ENCODE results near the gene BPHL. TPM values are rescaled to one million over a fixed set of nuclear protein-coding genes. Genes with fewer than 3 reads are reported as not detected.
A peak's percentile ranks its signal among the peaks of the same experiment; 100 is the strongest.

BPHL gene
- polyA plus RNA-seq, 1 of the 3 experiments (the other 2 are of a cell fraction) = 21.7 TPM

DNA sequence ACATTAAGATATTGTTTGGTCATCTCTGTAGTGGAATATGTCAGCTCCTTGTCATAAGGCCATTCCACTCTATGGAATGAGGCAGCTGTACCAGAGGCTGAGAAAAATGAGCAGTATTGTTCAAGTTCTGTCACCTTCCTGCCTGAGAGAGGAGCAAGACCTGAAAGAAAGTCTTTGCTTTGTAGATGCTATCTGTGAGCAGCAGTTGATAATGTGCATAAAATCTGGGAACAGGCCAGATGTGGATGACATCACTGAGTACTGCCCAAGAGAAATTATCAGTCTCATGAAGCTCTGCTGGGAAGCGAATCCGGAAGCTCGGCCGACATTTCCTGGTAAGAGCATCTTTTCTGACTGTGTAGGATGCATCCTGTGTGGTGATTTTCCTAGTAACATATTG is 33.4 kb upstream of the BPHL start:
- DNase-seq = peak; percentile 69
- TF ChIP-seq NFIC (IDR thresholded peaks at IDR 0.05; ENCODE audit: borderline replicate concordance) (no peak), CHD2 (IDR thresholded peaks at IDR 0.05; ENCODE audit: low read length, partially characterized antibody) (peak; percentile 35), EP300 (IDR thresholded peaks at IDR 0.05; ENCODE audit: borderline replicate concordance in 1 of 2, low read depth in 1 of 2, low read length in 1 of 2) (0 out of 4 replicates have a peak, but pooled peaks of 1 of the 2 experiments have one; percentile 20), RAD21 (IDR thresholded peaks at IDR 0.05; ENCODE audit: low read length) (0 out of 2 replicates have a peak, but pooled peaks have one; percentile 1), YY1 (IDR thresholded peaks at IDR 0.05; ENCODE audit: low read depth) (no peak), GATA2 (CRISPR knock-in tag; IDR thresholded peaks at IDR 0.05) (peak; percentile 74), ELF1 (IDR thresholded peaks at IDR 0.05) (no peak), RCOR1 (IDR thresholded peaks at IDR 0.05; ENCODE audit: low read length) (0 out of 2 replicates have a peak, but pooled peaks have one; percentile 29)
- CTCF ChIA-PET = interaction anchor here (0.6 to 1.6 kb wide), 6 partner anchors 9 to 132 kb away, joined by 3 to 6 read pairs (median 4); no protein-coding TSS in a partner anchor

DNA sequence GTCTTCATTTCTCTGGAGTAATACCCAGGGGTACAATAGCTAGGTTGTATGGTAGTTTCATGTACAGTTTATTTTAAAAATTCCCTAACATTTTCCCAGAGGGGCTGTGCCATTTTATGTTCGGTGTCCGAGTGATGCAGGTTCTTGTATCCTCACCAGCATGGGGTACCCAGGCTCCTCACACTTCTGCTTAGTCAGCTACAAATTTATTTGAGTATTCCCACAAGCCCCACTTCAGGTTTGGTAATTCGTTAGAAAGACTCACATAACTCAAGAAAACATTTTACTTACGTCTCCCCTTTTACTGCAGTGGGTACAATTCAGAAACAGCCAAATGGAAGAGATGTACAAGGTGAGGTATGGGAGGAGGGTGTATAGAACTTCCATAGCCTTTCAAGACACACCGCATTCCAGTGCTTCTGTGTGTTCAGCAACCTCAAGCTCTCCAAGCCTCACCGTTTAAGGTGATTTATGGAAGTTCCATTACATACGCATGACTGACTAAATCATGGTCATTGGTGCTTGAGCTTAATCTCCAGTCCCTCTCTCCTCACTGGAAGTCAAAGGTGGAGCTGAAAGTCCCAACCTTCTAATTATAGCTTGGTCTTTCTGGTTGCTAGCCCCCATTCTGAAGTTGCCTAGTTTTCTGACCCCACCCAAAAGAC is 32.1 kb upstream of the BPHL start:
- CTCF ChIA-PET = interaction anchor here (0.8 to 1.6 kb wide), 7 partner anchors 10 to 173 kb away, joined by 3 to 5 read pairs (median 3); partner anchors contain the start of genes NQO2 and PSMG4

More for the DNA sequence above, 33.4 kb upstream of the BPHL start:
- H4K20me1 ChIP-seq (ENCODE audit: insufficient read depth) = no peaks in the 10 kb centered on the region
- H3K9ac ChIP-seq = no peak overlapping the region
- no peak overlapping the region for H3K4me2 ChIP-seq
- H3K27ac ChIP-seq (ENCODE audit: low read depth in 2 of 2, low read length in 1 of 2) = peak overlapping the region in 1 of 2 experiments; percentile 86; a peak in 2 of 4 replicates
- peaks cover 8 to 12% of the 10 kb centered on the region in 2 experiments; a peak in 3 of 4 replicates for H3K4me1 ChIP-seq (ENCODE audit: control insufficient read depth in 1 of 2, insufficient read depth in 2 of 2, low read depth in 1 of 2, low read length in 1 of 2)
- no peaks in the 10 kb centered on the region for H3K9me2 ChIP-seq
- peaks cover 3% of the 10 kb centered on the region for H3K79me2 ChIP-seq (ENCODE audit: insufficient read depth)
- no peak overlapping the region for H3K4me3 ChIP-seq (ENCODE audit: low read depth in 2 of 2, low read length in 1 of 2)
- H3F3A ChIP-seq (replicated peaks; ENCODE audit: insufficient read depth) = peaks cover 8% of the 10 kb centered on the region
- H2AFZ ChIP-seq (ENCODE audit: low read depth) = no peak overlapping the region
- H3K9me3 ChIP-seq = no peaks in the 10 kb centered on the region
- 95% methylated on average over 4 of the region's 4 CpGs for WGBS (ENCODE audit: low lambda C conversion rate)
- POLR2A ChIA-PET = interaction anchor here (1.3 kb wide), 1 partner anchor 96 kb away, joined by 3 read pairs; no protein-coding TSS in a partner anchor
- H3K27me3 ChIP-seq (ENCODE audit: insufficient read depth) = no peaks in the 10 kb centered on the region
- peaks cover 29 to 80% of the 10 kb centered on the region in 2 experiments for H3K36me3 ChIP-seq (replicated peaks in 1 of 2; ENCODE audit: control insufficient read depth in 1 of 2, insufficient read depth in 2 of 2, low read length in 1 of 2)

More for the DNA sequence above, 32.1 kb upstream of the BPHL start:
- no peak for DNase-seq
- H3K27ac ChIP-seq (ENCODE audit: low read depth in 2 of 2, low read length in 1 of 2) = no peak overlapping the region
- H3K9me3 ChIP-seq = no peaks in the 10 kb centered on the region
- no peak overlapping the region for H3K9ac ChIP-seq
- no peak overlapping the region for H2AFZ ChIP-seq (ENCODE audit: low read depth)
- POLR2A ChIA-PET = interaction anchor here (1.3 kb wide), 1 partner anchor 98 kb away, joined by 3 read pairs; no protein-coding TSS in a partner anchor
- no peaks in the 10 kb centered on the region for H4K20me1 ChIP-seq (ENCODE audit: insufficient read depth)
- H3K4me2 ChIP-seq = no peak overlapping the region
- peaks cover 20 to 73% of the 10 kb centered on the region in 2 experiments for H3K36me3 ChIP-seq (replicated peaks in 1 of 2; ENCODE audit: control insufficient read depth in 1 of 2, insufficient read depth in 2 of 2, low read length in 1 of 2)
- no peaks in the 10 kb centered on the region for H3K9me2 ChIP-seq
- H3K79me2 ChIP-seq (ENCODE audit: insufficient read depth) = peaks cover 3% of the 10 kb centered on the region
- peaks cover 8% of the 10 kb centered on the region for H3F3A ChIP-seq (replicated peaks; ENCODE audit: insufficient read depth)
- H3K27me3 ChIP-seq (ENCODE audit: insufficient read depth) = no peaks in the 10 kb centered on the region
- WGBS (ENCODE audit: low lambda C conversion rate) = 65% methylated on average over 7 of the region's 7 CpGs
- no peak overlapping the region for H3K4me3 ChIP-seq (ENCODE audit: low read depth in 2 of 2, low read length in 1 of 2)
- peaks cover 8 to 12% of the 10 kb centered on the region in 2 experiments; a peak in 3 of 4 replicates for H3K4me1 ChIP-seq (ENCODE audit: control insufficient read depth in 1 of 2, insufficient read depth in 2 of 2, low read depth in 1 of 2, low read length in 1 of 2)
- TF ChIP-seq GABPA (IDR thresholded peaks at IDR 0.05; ENCODE audit: low read depth) = no peak
- no peak for TF ChIP-seq YY1 (IDR thresholded peaks at IDR 0.05; ENCODE audit: low read depth)
- no peak for TF ChIP-seq EZH2phosphoT487 (IDR thresholded peaks at IDR 0.05; ENCODE audit: borderline replicate concordance, low read depth)
- TF ChIP-seq POLR2AphosphoS5 (IDR thresholded peaks at IDR 0.05; ENCODE audit: low read depth, low read length) = no peak
- TF ChIP-seq, protein P1, sequence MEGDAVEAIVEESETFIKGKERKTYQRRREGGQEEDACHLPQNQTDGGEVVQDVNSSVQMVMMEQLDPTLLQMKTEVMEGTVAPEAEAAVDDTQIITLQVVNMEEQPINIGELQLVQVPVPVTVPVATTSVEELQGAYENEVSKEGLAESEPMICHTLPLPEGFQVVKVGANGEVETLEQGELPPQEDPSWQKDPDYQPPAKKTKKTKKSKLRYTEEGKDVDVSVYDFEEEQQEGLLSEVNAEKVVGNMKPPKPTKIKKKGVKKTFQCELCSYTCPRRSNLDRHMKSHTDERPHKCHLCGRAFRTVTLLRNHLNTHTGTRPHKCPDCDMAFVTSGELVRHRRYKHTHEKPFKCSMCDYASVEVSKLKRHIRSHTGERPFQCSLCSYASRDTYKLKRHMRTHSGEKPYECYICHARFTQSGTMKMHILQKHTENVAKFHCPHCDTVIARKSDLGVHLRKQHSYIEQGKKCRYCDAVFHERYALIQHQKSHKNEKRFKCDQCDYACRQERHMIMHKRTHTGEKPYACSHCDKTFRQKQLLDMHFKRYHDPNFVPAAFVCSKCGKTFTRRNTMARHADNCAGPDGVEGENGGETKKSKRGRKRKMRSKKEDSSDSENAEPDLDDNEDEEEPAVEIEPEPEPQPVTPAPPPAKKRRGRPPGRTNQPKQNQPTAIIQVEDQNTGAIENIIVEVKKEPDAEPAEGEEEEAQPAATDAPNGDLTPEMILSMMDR (IDR thresholded peaks at IDR 0.05) = no peak
- TF ChIP-seq FOSL2 (IDR thresholded peaks at IDR 0.05; ENCODE audit: borderline replicate concordance, low read depth) = no peak
- TF ChIP-seq GATA2 (CRISPR knock-in tag; IDR thresholded peaks at IDR 0.05) = no peak
- no peak for TF ChIP-seq SMC3 (IDR thresholded peaks at IDR 0.05; ENCODE audit: low read depth, low read length)
- no peak for TF ChIP-seq JUND (IDR thresholded peaks at IDR 0.05)
- TF ChIP-seq MXI1 (IDR thresholded peaks at IDR 0.05; ENCODE audit: low read depth, low read length) = no peak
- TF ChIP-seq TAF1 (IDR thresholded peaks at IDR 0.05; ENCODE audit: borderline replicate concordance, low read depth, low read length) = no peak
- TF ChIP-seq, protein P2, sequence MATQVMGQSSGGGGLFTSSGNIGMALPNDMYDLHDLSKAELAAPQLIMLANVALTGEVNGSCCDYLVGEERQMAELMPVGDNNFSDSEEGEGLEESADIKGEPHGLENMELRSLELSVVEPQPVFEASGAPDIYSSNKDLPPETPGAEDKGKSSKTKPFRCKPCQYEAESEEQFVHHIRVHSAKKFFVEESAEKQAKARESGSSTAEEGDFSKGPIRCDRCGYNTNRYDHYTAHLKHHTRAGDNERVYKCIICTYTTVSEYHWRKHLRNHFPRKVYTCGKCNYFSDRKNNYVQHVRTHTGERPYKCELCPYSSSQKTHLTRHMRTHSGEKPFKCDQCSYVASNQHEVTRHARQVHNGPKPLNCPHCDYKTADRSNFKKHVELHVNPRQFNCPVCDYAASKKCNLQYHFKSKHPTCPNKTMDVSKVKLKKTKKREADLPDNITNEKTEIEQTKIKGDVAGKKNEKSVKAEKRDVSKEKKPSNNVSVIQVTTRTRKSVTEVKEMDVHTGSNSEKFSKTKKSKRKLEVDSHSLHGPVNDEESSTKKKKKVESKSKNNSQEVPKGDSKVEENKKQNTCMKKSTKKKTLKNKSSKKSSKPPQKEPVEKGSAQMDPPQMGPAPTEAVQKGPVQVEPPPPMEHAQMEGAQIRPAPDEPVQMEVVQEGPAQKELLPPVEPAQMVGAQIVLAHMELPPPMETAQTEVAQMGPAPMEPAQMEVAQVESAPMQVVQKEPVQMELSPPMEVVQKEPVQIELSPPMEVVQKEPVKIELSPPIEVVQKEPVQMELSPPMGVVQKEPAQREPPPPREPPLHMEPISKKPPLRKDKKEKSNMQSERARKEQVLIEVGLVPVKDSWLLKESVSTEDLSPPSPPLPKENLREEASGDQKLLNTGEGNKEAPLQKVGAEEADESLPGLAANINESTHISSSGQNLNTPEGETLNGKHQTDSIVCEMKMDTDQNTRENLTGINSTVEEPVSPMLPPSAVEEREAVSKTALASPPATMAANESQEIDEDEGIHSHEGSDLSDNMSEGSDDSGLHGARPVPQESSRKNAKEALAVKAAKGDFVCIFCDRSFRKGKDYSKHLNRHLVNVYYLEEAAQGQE (IDR thresholded peaks at IDR 0.05; ENCODE audit: low read depth, low read length) = no peak
- TF ChIP-seq TCF12 (IDR thresholded peaks at IDR 0.05) = no peak
- TF ChIP-seq, protein P3, sequence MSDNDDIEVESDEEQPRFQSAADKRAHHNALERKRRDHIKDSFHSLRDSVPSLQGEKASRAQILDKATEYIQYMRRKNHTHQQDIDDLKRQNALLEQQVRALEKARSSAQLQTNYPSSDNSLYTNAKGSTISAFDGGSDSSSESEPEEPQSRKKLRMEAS (IDR thresholded peaks at IDR 0.05; ENCODE audit: low read depth) = no peak
- TF ChIP-seq ELF1 (IDR thresholded peaks at IDR 0.05) = no peak
- TF ChIP-seq RFX5 (IDR thresholded peaks at IDR 0.05; ENCODE audit: low read length) = no peak
- no peak for TF ChIP-seq NFIC (IDR thresholded peaks at IDR 0.05; ENCODE audit: borderline replicate concordance)
- TF ChIP-seq EP300 (IDR thresholded peaks at IDR 0.05; ENCODE audit: borderline replicate concordance in 1 of 2, low read depth in 1 of 2, low read length in 1 of 2) = no peak
- no peak for TF ChIP-seq NRF1 (IDR thresholded peaks at IDR 0.05; ENCODE audit: low read depth, low read length)
- TF ChIP-seq RAD21 (IDR thresholded peaks at IDR 0.05; ENCODE audit: low read length) = no peak

All from SK-N-SH (cell line).